ENCODE measurements around the gene AKAIN1.

AKAIN1 gene

GRCh38 chr18:5103693-5104092, 93.4 kb downstream of the AKAIN1 start:
- WGBS, 2 experiments: 88 to 89% methylated on average over 1 to 2 of the region's 2 CpGs
- Histone ChIP-seq H3K36me3 (ENCODE audit: control insufficient read depth, insufficient read depth, low read length) (no peaks in the 10 kb centered on the region), H3K4me3 (ENCODE audit: insufficient read depth, low read depth, low read length) (no peak overlapping the region), H3K4me1 (ENCODE audit: control insufficient read depth, insufficient read depth, low read length) (no peaks in the 10 kb centered on the region), H3K27me3 (ENCODE audit: control insufficient read depth, insufficient read depth, low read length, poor library complexity, severe bottlenecking) (no peaks in the 10 kb centered on the region), H3K27ac (ENCODE audit: insufficient read depth, low read depth, low read length, poor library complexity, severe bottlenecking) (no peak overlapping the region), H3K9me3 (ENCODE audit: control insufficient read depth, low read length) (no peaks in the 10 kb centered on the region)

- no peaks in the 10 kb centered on the region for H3K4me1 ChIP-seq (ENCODE audit: control insufficient read depth, insufficient read depth, low read length)
- WGBS, 2 experiments: 97 to 100% methylated on average over 1 of the region's 1 CpG
- H3K27me3 ChIP-seq (ENCODE audit: control insufficient read depth, insufficient read depth, low read length, poor library complexity, severe bottlenecking): no peaks in the 10 kb centered on the region
- no peaks in the 10 kb centered on the region for H3K9me3 ChIP-seq (ENCODE audit: control insufficient read depth, low read length)
- H3K36me3 ChIP-seq (ENCODE audit: control insufficient read depth, insufficient read depth, low read length): no peaks in the 10 kb centered on the region
- H3K27ac ChIP-seq (ENCODE audit: insufficient read depth, low read depth, low read length, poor library complexity, severe bottlenecking): no peak overlapping the region
- H3K4me3 ChIP-seq (ENCODE audit: insufficient read depth, low read depth, low read length): no peak overlapping the region
These were observed 93.8 kb downstream of the AKAIN1 start for GRCh38 chr18:5103286-5103685.

GRCh38 chr18:5097116-5097703, 99.8 kb downstream of the AKAIN1 start:
- WGBS, 2 experiments: 66 to 69% methylated on average over 4 of the region's 4 CpGs
- H3K36me3 ChIP-seq (ENCODE audit: control insufficient read depth, insufficient read depth, low read length): no peaks in the 10 kb centered on the region
- no peaks in the 10 kb centered on the region for H3K27me3 ChIP-seq (ENCODE audit: control insufficient read depth, insufficient read depth, low read length, poor library complexity, severe bottlenecking)
- no peak overlapping the region for H3K4me3 ChIP-seq (ENCODE audit: insufficient read depth, low read depth, low read length)
- H3K27ac ChIP-seq (ENCODE audit: insufficient read depth, low read depth, low read length, poor library complexity, severe bottlenecking): no peak overlapping the region
- H3K9me3 ChIP-seq (ENCODE audit: control insufficient read depth, low read length): no peaks in the 10 kb centered on the region
- H3K4me1 ChIP-seq (ENCODE audit: control insufficient read depth, insufficient read depth, low read length): no peaks in the 10 kb centered on the region

- WGBS, 2 experiments: 96 to 100% methylated on average over 3 of the region's 3 CpGs
- H3K36me3 ChIP-seq (ENCODE audit: control insufficient read depth, insufficient read depth, low read length): no peaks in the 10 kb centered on the region
These were observed 101.8 kb downstream of the AKAIN1 start for GRCh38 chr18:5095239-5095638.

GRCh38 chr18:5093902-5094301, 103.2 kb downstream of the AKAIN1 start:
- Histone ChIP-seq H3K27ac (ENCODE audit: insufficient read depth, low read depth, low read length, poor library complexity, severe bottlenecking) (no peak overlapping the region), H3K4me3 (ENCODE audit: insufficient read depth, low read depth, low read length) (no peak overlapping the region), H3K4me1 (ENCODE audit: control insufficient read depth, insufficient read depth, low read length) (no peaks in the 10 kb centered on the region), H3K36me3 (ENCODE audit: control insufficient read depth, insufficient read depth, low read length) (no peaks in the 10 kb centered on the region), H3K27me3 (ENCODE audit: control insufficient read depth, insufficient read depth, low read length, poor library complexity, severe bottlenecking) (no peaks in the 10 kb centered on the region), H3K9me3 (ENCODE audit: control insufficient read depth, low read length) (no peaks in the 10 kb centered on the region)
- 91 to 94% methylated on average over 2 of the region's 2 CpGs for WGBS, 2 experiments

More at GRCh38 chr18:5095239-5095638, 101.8 kb downstream of the AKAIN1 start:
- Histone ChIP-seq H3K27ac (ENCODE audit: insufficient read depth, low read depth, low read length, poor library complexity, severe bottlenecking) (no peak overlapping the region), H3K4me1 (ENCODE audit: control insufficient read depth, insufficient read depth, low read length) (no peaks in the 10 kb centered on the region), H3K9me3 (ENCODE audit: control insufficient read depth, low read length) (no peaks in the 10 kb centered on the region), H3K27me3 (ENCODE audit: control insufficient read depth, insufficient read depth, low read length, poor library complexity, severe bottlenecking) (no peaks in the 10 kb centered on the region), H3K4me3 (ENCODE audit: insufficient read depth, low read depth, low read length) (no peak overlapping the region)

All from ectodermal cell (in vitro differentiated cells).